ENCODE data around the gene CCDC183. TPM values are rescaled to one million over a fixed set of nuclear protein-coding genes. Genes with fewer than 3 reads are reported as not detected.

Gene CCDC183

DNA sequence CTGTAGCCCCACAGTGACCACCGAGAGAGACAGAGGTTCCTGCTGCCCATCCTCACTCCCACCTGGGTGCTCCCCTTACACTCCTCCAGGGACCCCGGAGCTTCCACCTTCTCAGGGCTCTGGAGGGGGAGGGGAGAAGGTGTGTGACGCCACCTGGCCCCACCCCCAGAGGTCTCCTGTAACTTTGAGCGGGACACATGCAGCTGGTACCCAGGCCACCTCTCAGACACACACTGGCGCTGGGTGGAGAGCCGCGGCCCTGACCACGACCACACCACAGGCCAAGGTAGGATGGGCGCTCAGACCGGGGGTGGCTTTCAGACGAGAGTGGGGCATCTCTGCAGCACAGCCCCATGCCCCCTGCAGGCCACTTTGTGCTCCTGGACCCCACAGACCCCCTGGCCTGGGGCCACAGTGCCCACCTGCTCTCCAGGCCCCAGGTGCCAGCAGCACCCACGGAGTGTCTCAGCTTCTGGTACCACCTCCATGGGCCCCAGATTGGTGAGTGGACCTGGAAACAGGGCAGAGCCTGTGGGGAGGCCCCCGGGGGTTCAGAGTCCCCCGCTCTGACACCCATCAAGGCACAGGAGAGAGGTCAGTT, 60.5 kb downstream of the CCDC183 start:
- H3K27me3 ChIP-seq (ENCODE audit: control insufficient read depth in 1 of 2, insufficient read depth in 1 of 2, low read length in 2 of 2) = no peaks in the 10 kb centered on the region
- no peak overlapping the region for H3K27ac ChIP-seq (ENCODE audit: low read length, poor library complexity, severe bottlenecking)
- no peak overlapping the region for H2BK15ac ChIP-seq (ENCODE audit: low read depth, poor library complexity, severe bottlenecking)
- H4K91ac ChIP-seq (ENCODE audit: low read length) = no peak overlapping the region
- no peak overlapping the region for H3K23ac ChIP-seq (ENCODE audit: low read length in 2 of 2)
- peaks cover 59% of the 10 kb centered on the region for H3K4me1 ChIP-seq (ENCODE audit: control insufficient read depth, insufficient read depth, low read depth, low read length)
- H3K4me3 ChIP-seq (ENCODE audit: insufficient read depth in 1 of 2, low read depth in 1 of 2, low read length in 2 of 2) = no peak overlapping the region
- no peak overlapping the region for H3K4me2 ChIP-seq (ENCODE audit: low read length, poor library complexity, severe bottlenecking)
- H3K79me1 ChIP-seq (replicated peaks; ENCODE audit: low read length, poor library complexity, severe bottlenecking) = peaks cover 20% of the 10 kb centered on the region
- H3K4ac ChIP-seq (ENCODE audit: low read depth in 1 of 2, low read length in 2 of 2) = no peak overlapping the region
- no peak overlapping the region for H3K14ac ChIP-seq (ENCODE audit: low read length in 2 of 2)
- H3K9me3 ChIP-seq (ENCODE audit: control insufficient read depth, low read length) = no peaks in the 10 kb centered on the region
- H2BK5ac ChIP-seq (ENCODE audit: low read depth, low read length, poor library complexity, severe bottlenecking) = no peak overlapping the region
- H4K8ac ChIP-seq (ENCODE audit: low read length) = peak overlapping the region; percentile 40
- peaks cover 14 to 80% of the 10 kb centered on the region in 2 experiments for H3K36me3 ChIP-seq (ENCODE audit: control insufficient read depth in 1 of 2, insufficient read depth in 2 of 2, low read depth in 1 of 2, low read length in 2 of 2)
- 89% methylated on average over 12 of the region's 14 CpGs for WGBS
- no peak overlapping the region for H3K9ac ChIP-seq (ENCODE audit: low read length)
- no peak for DNase-seq
- no peak overlapping the region for H3K18ac ChIP-seq (ENCODE audit: low read depth in 1 of 2, low read length in 2 of 2)
- H2AK5ac ChIP-seq (ENCODE audit: low read length, severe bottlenecking) = peak overlapping the region; percentile 33
- H2AFZ ChIP-seq (ENCODE audit: low read depth, low read length) = no peak overlapping the region
- no peak overlapping the region for H2BK12ac ChIP-seq (ENCODE audit: low read length in 2 of 2)
- no peak overlapping the region for H2BK120ac ChIP-seq (ENCODE audit: low read depth, low read length)

DNA sequence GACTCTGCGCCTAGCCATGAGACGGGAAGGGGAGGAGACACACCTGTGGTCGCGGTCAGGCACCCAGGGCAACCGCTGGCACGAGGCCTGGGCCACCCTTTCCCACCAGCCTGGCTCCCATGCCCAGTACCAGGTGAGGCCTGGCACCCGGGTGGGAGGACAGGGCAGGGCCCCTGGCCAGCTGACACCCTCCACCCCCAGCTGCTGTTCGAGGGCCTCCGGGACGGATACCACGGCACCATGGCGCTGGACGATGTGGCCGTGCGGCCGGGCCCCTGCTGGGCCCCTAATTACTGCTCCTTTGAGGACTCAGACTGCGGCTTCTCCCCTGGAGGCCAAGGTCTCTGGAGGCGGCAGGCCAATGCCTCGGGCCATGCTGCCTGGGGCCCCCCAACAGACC, 61.0 kb downstream of the CCDC183 start:
- no peak overlapping the region for H3K9ac ChIP-seq (ENCODE audit: low read length)
- no peak overlapping the region for H2BK12ac ChIP-seq (ENCODE audit: low read length in 2 of 2)
- H4K8ac ChIP-seq (ENCODE audit: low read length) = no peak overlapping the region
- no peak overlapping the region for H3K4me3 ChIP-seq (ENCODE audit: insufficient read depth in 1 of 2, low read depth in 1 of 2, low read length in 2 of 2)
- no peak overlapping the region for H3K23ac ChIP-seq (ENCODE audit: low read length in 2 of 2)
- no peak overlapping the region for H2BK120ac ChIP-seq (ENCODE audit: low read depth, low read length)
- no peak overlapping the region for H2BK5ac ChIP-seq (ENCODE audit: low read depth, low read length, poor library complexity, severe bottlenecking)
- peaks cover 19 to 80% of the 10 kb centered on the region in 2 experiments for H3K36me3 ChIP-seq (ENCODE audit: control insufficient read depth in 1 of 2, insufficient read depth in 2 of 2, low read depth in 1 of 2, low read length in 2 of 2)
- H3K4me1 ChIP-seq (ENCODE audit: control insufficient read depth, insufficient read depth, low read depth, low read length) = peaks cover 54% of the 10 kb centered on the region
- H3K27ac ChIP-seq (ENCODE audit: low read length, poor library complexity, severe bottlenecking) = no peak overlapping the region
- DNase-seq = no peak
- no peak overlapping the region for H3K4me2 ChIP-seq (ENCODE audit: low read length, poor library complexity, severe bottlenecking)
- peaks cover 24% of the 10 kb centered on the region for H3K79me1 ChIP-seq (replicated peaks; ENCODE audit: low read length, poor library complexity, severe bottlenecking)
- H4K91ac ChIP-seq (ENCODE audit: low read length) = no peak overlapping the region
- no peak overlapping the region for H3K18ac ChIP-seq (ENCODE audit: low read depth in 1 of 2, low read length in 2 of 2)
- no peak overlapping the region for H2AK5ac ChIP-seq (ENCODE audit: low read length, severe bottlenecking)
- H3K4ac ChIP-seq (ENCODE audit: low read depth in 1 of 2, low read length in 2 of 2) = no peak overlapping the region
- no peaks in the 10 kb centered on the region for H3K9me3 ChIP-seq (ENCODE audit: control insufficient read depth, low read length)
- H3K14ac ChIP-seq (ENCODE audit: low read length in 2 of 2) = no peak overlapping the region
- 96% methylated on average over 17 of the region's 19 CpGs for WGBS
- no peaks in the 10 kb centered on the region for H3K27me3 ChIP-seq (ENCODE audit: control insufficient read depth in 1 of 2, insufficient read depth in 1 of 2, low read length in 2 of 2)
- H2BK15ac ChIP-seq (ENCODE audit: low read depth, poor library complexity, severe bottlenecking) = peak overlapping the region; percentile 12
- no peak overlapping the region for H2AFZ ChIP-seq (ENCODE audit: low read depth, low read length)

Small RNA genes within 50 kb of the gene (small RNA-seq; reads per million reads assigned to genes)
- gene AL355987.2 (ENCODE audit: low read depth) = not detected
- gene ATP6V1G1P3 (ENCODE audit: low read depth) = not detected
- not detected for gene MIR4292 (ENCODE audit: low read depth)
- not detected for gene MIR6722 (ENCODE audit: low read depth)
